EL (cell line): ENCODE results near the gene RAB3A.

ENCODE experiments used
- DNase-seq: peaks from one replicate; pipeline ENCODE4 v3.0.0-alpha.2; 2016

RAB3A gene

GRCh38 chr19:18203863-18204393 lies at the start of gene RAB3A:
TSS of gene RAB3A (minus strand) at chr19:18204042. CDS start at chr19:18202740, 1,302 bp downstream.
- DNase-seq, result peak; percentile 100

- DNase-seq, result no peak
Measured at GRCh38 chr19:18253130-18253529, 49.3 kb upstream of the RAB3A start.

GRCh38 chr19:18252370-18252717 lies 48.5 kb upstream of the RAB3A start:
- DNase-seq, result no peak

GRCh38 chr19:18251587-18252369 lies 47.9 kb upstream of the RAB3A start:
- DNase-seq, result peak; percentile 67

GRCh38 chr19:18249834-18250233 lies 46.0 kb upstream of the RAB3A start:
- DNase-seq, result no peak

GRCh38 chr19:18245297-18245696 lies 41.5 kb upstream of the RAB3A start:
- no peak for DNase-seq

- DNase-seq, result no peak
Measured at GRCh38 chr19:18239303-18239702, 35.5 kb upstream of the RAB3A start.

- DNase-seq, result no peak
Measured at GRCh38 chr19:18234194-18234593, 30.4 kb upstream of the RAB3A start.

GRCh38 chr19:18233224-18233825 lies 29.5 kb upstream of the RAB3A start:
- peak; percentile 47 for DNase-seq

- peak; percentile 25 for DNase-seq
Measured at GRCh38 chr19:18232540-18233223, 28.8 kb upstream of the RAB3A start.

GRCh38 chr19:18231775-18232174 lies 27.9 kb upstream of the RAB3A start:
- DNase-seq, result no peak

- DNase-seq, result no peak
Measured at GRCh38 chr19:18230941-18231734, 27.3 kb upstream of the RAB3A start.

GRCh38 chr19:18229915-18230314 lies 26.1 kb upstream of the RAB3A start:
- no peak for DNase-seq

- no peak for DNase-seq
Measured at GRCh38 chr19:18229474-18229873, 25.6 kb upstream of the RAB3A start.

- no peak for DNase-seq
Measured at GRCh38 chr19:18227781-18228271, 24.0 kb upstream of the RAB3A start.

- no peak for DNase-seq
Measured at GRCh38 chr19:18226956-18227780, 23.3 kb upstream of the RAB3A start.

- DNase-seq, result peak; percentile 38
Measured at GRCh38 chr19:18225702-18226468, 22.0 kb upstream of the RAB3A start, which contains the start of gene PDE4C. TSS of gene PDE4C (minus strand) at chr19:18226438. CDS start at chr19:18226415, 23 bp downstream.

GRCh38 chr19:18225355-18225701 lies 21.5 kb upstream of the RAB3A start:
- DNase-seq, result no peak

- peak; percentile 99 for DNase-seq
Measured at GRCh38 chr19:18224525-18225354, 20.9 kb upstream of the RAB3A start.
